HUES48 (cell line): Measurements from ENCODE around the gene DPP9.
"Not testable (repeated sequence)": the region's sequence is repeated elsewhere in the genome, so short reads cannot be mapped to it uniquely, and the experiment has no call there.

Experiments
- H3K27ac ChIP-seq: one replicate; pipeline ENCODE4 v1.7.0; 2013; ENCODE audit warnings: low read depth, low read length, inconsistent platforms
- H3K27me3 ChIP-seq: 2 replicates; pipeline ENCODE4 v1.6.1; 2013; ENCODE audit warnings: mild to moderate bottlenecking, low read length; ENCODE audit not compliant: control insufficient read depth, insufficient read depth
- H3K36me3 ChIP-seq: 2 replicates; pipeline ENCODE4 v1.6.1; 2013; ENCODE audit warnings: low read length; ENCODE audit not compliant: control insufficient read depth, insufficient read depth
- H3K4me1 ChIP-seq: 2 replicates; pipeline ENCODE4 v1.6.1; 2013; ENCODE audit warnings: mild to moderate bottlenecking, low read length; ENCODE audit not compliant: control insufficient read depth, insufficient read depth
- H3K4me3 ChIP-seq: 2 replicates; pipeline ENCODE4 v1.5.1; 2013; ENCODE audit warnings: mild to moderate bottlenecking, low read depth, low read length
- H3K9ac ChIP-seq: 2 replicates; pipeline ENCODE4 v1.6.1; 2013; ENCODE audit warnings: mild to moderate bottlenecking, low read depth, low read length, moderate library complexity
- H3K9me3 ChIP-seq: 2 replicates; pipeline ENCODE4 v1.6.1; 2013; ENCODE audit warnings: low read length; ENCODE audit not compliant: control insufficient read depth, insufficient read depth

The DPP9 gene

GRCh38 chr19:4755459-4755858 is 31.8 kb upstream of the DPP9 start:
- Histone ChIP-seq H3K36me3 (no peaks in the 10 kb centered on the region), H3K27me3 (peaks cover 13% of the 10 kb centered on the region), H3K27ac (no peak overlapping the region), H3K9me3 (no peaks in the 10 kb centered on the region), H3K9ac (no peak overlapping the region), H3K4me1 (peaks cover 2% of the 10 kb centered on the region; the same call in 1 of the 2 replicates), H3K4me3 (no peak overlapping the region)

DNA sequence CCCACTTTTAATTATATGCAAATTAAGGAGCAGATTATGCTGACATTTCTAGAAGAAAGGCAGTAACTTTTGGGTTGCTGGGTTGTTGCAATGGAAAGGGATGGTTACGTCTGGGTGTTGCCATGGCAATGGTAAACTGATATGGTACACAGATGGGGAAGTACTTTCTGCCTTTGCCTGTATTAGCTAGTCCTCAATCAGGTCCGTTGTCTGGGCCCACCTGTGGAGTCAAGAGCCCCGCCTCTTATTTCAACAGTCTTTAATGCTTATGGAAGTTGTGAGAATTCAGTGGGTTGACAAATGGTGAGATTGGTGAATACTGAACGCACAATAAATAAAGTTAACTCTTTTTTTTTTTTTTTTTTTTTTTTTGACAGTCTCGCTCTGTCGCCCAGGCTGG is 30.6 kb upstream of the DPP9 start:
- H3K4me1 ChIP-seq, result no peaks in the 10 kb centered on the region
- H3K9me3 ChIP-seq, result no peaks in the 10 kb centered on the region
- peaks cover 10% of the 10 kb centered on the region for H3K27me3 ChIP-seq
- H3K9ac ChIP-seq, result no peak overlapping the region
- no peak overlapping the region for H3K4me3 ChIP-seq
- H3K27ac ChIP-seq, result no peak overlapping the region
- H3K36me3 ChIP-seq, result no peaks in the 10 kb centered on the region

DNA sequence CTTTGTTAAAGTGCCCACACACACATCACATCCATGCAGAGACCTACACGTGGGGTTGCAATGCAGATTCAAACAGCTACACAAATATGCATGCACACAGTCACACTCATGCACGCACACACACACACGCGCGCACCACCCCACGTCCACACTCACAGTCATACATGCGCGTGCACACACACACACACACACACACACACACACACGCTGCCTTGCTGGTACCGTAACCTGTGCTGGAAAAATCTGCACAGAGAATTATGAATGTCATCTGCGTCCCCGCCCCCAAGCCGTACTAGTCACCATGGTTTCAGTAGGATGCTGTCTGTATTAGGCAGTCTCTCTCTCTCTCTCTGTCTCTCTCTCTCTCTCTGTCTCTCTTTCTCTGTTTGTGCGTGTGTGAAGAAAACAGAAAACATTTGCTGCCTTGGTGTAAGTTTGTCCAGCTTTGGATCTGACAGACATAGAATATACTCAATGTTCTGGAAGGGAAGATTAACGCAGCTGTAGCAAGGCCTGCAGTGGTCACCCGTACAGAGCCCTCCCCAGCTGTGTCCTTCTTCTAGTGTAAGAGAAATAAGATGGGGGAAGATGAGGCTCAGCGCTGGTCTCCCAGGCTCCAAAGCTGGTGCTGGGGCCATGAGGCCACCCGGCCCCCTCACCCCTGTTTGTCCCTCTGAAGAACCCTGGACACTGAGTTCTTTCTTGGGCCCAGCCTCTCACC is 26.4 kb upstream of the DPP9 start:
- no peak overlapping the region for H3K4me3 ChIP-seq
- no peaks in the 10 kb centered on the region for H3K36me3 ChIP-seq
- no peak overlapping the region for H3K9ac ChIP-seq
- H3K27ac ChIP-seq, result no peak overlapping the region
- H3K4me1 ChIP-seq, result no peaks in the 10 kb centered on the region
- H3K9me3 ChIP-seq, result no peaks in the 10 kb centered on the region
- H3K27me3 ChIP-seq, result no peaks in the 10 kb centered on the region

DNA sequence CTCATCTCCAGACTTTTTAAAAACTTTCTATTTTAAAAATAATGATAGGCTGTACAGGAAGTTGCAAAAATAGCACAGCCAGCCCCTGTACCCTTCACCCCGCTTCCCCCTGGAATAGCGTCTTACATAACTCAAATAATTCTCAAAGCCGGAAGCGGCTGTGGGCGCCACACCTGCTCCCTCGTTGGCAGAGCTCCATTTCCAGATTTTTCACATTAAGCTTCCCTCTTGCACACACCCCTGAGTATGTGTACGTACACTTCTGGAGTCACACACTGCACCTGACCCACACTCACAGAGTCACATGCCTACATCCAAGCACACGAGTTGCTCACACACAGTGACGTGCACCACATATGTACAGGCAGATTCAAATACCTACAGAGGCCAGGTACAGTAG is 24.9 kb upstream of the DPP9 start:
- Histone ChIP-seq H3K4me1 (no peaks in the 10 kb centered on the region), H3K36me3 (no peaks in the 10 kb centered on the region), H3K27me3 (no peaks in the 10 kb centered on the region), H3K27ac (no peak overlapping the region), H3K9ac (no peak overlapping the region), H3K4me3 (no peak overlapping the region), H3K9me3 (no peaks in the 10 kb centered on the region)

GRCh38 chr19:4748185-4748584 is 24.5 kb upstream of the DPP9 start:
- no peaks in the 10 kb centered on the region for H3K27me3 ChIP-seq
- no peak overlapping the region for H3K27ac ChIP-seq
- no peak overlapping the region for H3K9ac ChIP-seq
- no peak overlapping the region for H3K4me3 ChIP-seq
- H3K36me3 ChIP-seq, result no peaks in the 10 kb centered on the region
- H3K9me3 ChIP-seq, result no peaks in the 10 kb centered on the region
- H3K4me1 ChIP-seq, result peaks cover under 1% of the 10 kb centered on the region; the same call in 1 of the 2 replicates

DNA sequence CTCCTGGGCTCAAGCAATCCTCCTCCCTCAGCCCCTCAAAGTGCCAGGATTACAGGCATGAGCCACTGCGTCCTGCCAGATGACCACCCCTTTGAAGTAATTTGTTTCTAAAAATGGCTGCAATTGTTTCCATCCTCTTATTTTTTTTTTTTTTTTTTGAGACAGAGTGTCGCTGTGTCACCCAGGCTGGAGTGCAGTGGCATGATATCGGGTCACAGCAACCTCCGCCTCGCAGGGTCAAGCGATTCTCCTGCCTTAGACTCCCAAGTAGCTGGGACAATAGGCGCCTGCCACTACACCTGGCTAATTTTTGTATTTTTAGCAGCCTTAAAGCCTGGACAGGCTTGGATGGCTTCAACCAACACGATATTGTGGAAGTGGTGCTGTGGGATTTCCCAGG is 22.3 kb upstream of the DPP9 start:
- Histone ChIP-seq H3K9ac (no peak overlapping the region), H3K27ac (no peak overlapping the region), H3K9me3 (no peaks in the 10 kb centered on the region), H3K4me3 (no peak overlapping the region), H3K4me1 (peaks cover 7% of the 10 kb centered on the region; the same call in 1 of the 2 replicates), H3K27me3 (no peaks in the 10 kb centered on the region), H3K36me3 (no peaks in the 10 kb centered on the region)

DNA sequence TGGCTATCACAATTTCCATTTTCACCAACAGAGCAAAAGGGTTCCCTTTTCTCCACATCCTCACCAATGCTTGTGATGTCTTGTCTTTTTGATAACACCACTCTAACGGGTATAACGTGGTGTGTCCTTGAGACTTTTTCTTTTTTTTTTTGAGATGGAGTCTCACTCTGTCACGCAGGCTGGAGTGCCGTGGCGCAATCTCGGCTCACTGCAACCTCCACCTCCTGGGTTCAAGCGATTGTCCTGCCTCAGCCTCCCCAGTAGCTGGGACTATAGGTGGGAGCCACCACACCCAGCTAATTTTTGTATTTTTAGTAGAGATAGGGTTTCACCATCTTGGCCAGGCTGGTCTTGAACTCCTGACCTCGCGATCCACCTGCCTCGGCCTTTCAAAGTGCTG is 21.5 kb upstream of the DPP9 start:
- not testable (repeated sequence) for H3K4me1 ChIP-seq, H3K9me3 ChIP-seq, H3K9ac ChIP-seq, H3K27ac ChIP-seq, H3K36me3 ChIP-seq, H3K4me3 ChIP-seq, H3K27me3 ChIP-seq

- no peaks in the 10 kb centered on the region for H3K27me3 ChIP-seq
- no peaks in the 10 kb centered on the region for H3K9me3 ChIP-seq
- H3K27ac ChIP-seq, result no peak overlapping the region
Measured at GRCh38 chr19:4744451-4745174, 21.0 kb upstream of the DPP9 start.

DNA sequence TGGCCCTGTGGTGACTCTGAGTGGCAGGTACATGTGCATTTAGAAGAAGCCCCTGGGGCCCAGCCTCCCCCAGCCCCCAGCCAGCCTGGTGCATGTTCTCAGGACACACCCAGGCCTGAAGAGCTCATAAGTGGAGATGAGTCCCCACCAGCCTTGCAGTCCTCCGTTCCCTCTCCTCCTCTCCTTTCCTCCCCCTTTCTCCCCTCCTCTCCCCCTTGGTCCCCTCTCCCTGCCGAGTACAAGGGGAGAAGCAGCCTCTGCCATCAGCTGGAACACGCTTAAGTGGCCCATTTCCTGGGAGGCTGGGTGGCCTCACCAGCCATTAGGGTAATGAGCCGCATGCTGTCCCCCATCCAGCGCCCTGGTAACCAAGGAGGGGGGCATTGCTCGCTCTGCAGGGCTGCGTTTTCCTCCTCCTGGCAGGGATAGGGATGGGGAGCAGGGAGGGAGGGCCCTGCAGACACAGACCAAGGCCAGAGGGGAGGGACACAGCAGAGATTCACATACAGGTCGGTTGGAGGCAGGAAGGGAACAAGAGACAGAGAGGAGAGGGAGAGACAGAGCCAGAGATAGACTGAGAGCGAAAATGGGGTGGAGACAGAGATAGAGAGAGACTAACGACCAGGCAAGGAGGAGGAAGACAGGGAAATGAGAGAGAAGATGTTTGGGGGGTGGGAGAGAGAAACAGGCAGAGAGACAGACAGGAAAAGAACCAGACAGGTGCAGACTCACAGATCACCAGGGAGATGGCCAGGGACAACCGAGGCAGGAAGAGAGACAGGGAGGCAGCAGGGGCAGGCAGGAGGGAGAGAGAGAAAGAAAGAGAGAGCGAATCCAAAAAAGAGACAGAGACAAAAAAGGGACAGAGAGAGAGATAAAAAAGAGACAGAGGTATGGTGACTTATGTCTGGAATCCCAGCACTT is 19.3 kb upstream of the DPP9 start:
- Histone ChIP-seq H3K4me1 (peaks cover 7% of the 10 kb centered on the region; the same call in 1 of the 2 replicates), H3K9me3 (no peaks in the 10 kb centered on the region), H3K27ac (no peak overlapping the region), H3K27me3 (no peaks in the 10 kb centered on the region), H3K9ac (no peak overlapping the region), H3K4me3 (peak overlapping the region; percentile 34; the same call in 1 of the 2 replicates), H3K36me3 (no peaks in the 10 kb centered on the region)

More at GRCh38 chr19:4744451-4745174, 21.0 kb upstream of the DPP9 start:
- Histone ChIP-seq H3K4me3 (no peak overlapping the region), H3K36me3 (no peaks in the 10 kb centered on the region), H3K9ac (no peak overlapping the region), H3K4me1 (peaks cover 7% of the 10 kb centered on the region; the same call in 1 of the 2 replicates)

DNA sequence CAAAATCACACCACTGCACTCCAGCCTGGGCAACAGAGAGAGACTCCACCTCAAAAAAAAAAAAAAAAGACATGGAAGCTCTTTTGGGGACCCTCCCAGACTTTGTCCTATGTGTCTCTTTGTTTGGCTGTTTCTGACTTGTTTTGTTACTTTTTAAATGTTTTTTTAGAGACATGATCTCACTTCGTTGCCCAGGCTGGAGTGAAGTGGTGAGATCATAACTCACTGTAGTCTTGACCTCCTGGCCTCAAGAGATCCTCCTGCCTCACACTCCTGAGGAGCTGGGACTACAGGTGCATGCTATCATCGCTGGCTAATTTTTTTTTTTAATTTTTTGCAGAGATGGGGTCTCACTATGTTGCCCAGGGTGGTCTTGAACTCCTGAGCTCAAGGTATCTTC is 16.4 kb upstream of the DPP9 start:
- no peaks in the 10 kb centered on the region for H3K36me3 ChIP-seq
- H3K9ac ChIP-seq, result no peak overlapping the region
- H3K27me3 ChIP-seq, result no peaks in the 10 kb centered on the region
- no peak overlapping the region for H3K4me3 ChIP-seq
- H3K9me3 ChIP-seq, result no peaks in the 10 kb centered on the region
- peaks cover 7% of the 10 kb centered on the region; the same call in 1 of the 2 replicates for H3K4me1 ChIP-seq
- H3K27ac ChIP-seq, result no peak overlapping the region
